Measurements from ENCODE around the gene CC2D1A.
"Not testable (repeated sequence)": the region's sequence is repeated elsewhere in the genome, so short reads cannot be mapped to it uniquely, and the experiment has no call there.

The CC2D1A gene

GRCh38 chr19:13968383-13968935 lies 62.5 kb downstream of the CC2D1A start:
- no peak overlapping the region for H3K9ac ChIP-seq (ENCODE audit: low read length)
- peaks cover 10% of the 10 kb centered on the region for H3K4me1 ChIP-seq (ENCODE audit: control insufficient read depth, insufficient read depth, low read depth, low read length)
- peaks cover 43 to 81% of the 10 kb centered on the region in 2 experiments for H3K36me3 ChIP-seq (ENCODE audit: control insufficient read depth in 1 of 2, insufficient read depth in 2 of 2, low read depth in 1 of 2, low read length in 2 of 2)
- no peak overlapping the region for H3K27ac ChIP-seq (ENCODE audit: low read length, poor library complexity, severe bottlenecking)
- no peak overlapping the region for H3K14ac ChIP-seq (ENCODE audit: low read length in 2 of 2)
- WGBS = 98% methylated on average over 22 of the region's 22 CpGs
- H3K4me3 ChIP-seq (ENCODE audit: insufficient read depth in 1 of 2, low read depth in 1 of 2, low read length in 2 of 2) = no peak overlapping the region
- no peaks in the 10 kb centered on the region for H3K9me3 ChIP-seq (ENCODE audit: control insufficient read depth, low read length)
- H2BK120ac ChIP-seq (ENCODE audit: low read depth, low read length) = no peak overlapping the region
- no peak overlapping the region for H2AK5ac ChIP-seq (ENCODE audit: low read length, severe bottlenecking)
- no peak overlapping the region for H3K23ac ChIP-seq (ENCODE audit: low read length in 2 of 2)
- no peak overlapping the region for H3K4ac ChIP-seq (ENCODE audit: low read depth in 1 of 2, low read length in 2 of 2)
- H3K79me1 ChIP-seq (replicated peaks; ENCODE audit: low read length, poor library complexity, severe bottlenecking) = peaks cover 1% of the 10 kb centered on the region
- no peak overlapping the region for H2BK15ac ChIP-seq (ENCODE audit: low read depth, poor library complexity, severe bottlenecking)
- H4K8ac ChIP-seq (ENCODE audit: low read length) = no peak overlapping the region
- no peak overlapping the region for H4K91ac ChIP-seq (ENCODE audit: low read length)
- no peaks in the 10 kb centered on the region for H3K27me3 ChIP-seq (ENCODE audit: control insufficient read depth in 1 of 2, insufficient read depth in 1 of 2, low read length in 2 of 2)
- DNase-seq = no peak
- H2BK12ac ChIP-seq (ENCODE audit: low read length in 2 of 2) = no peak overlapping the region
- H3K18ac ChIP-seq (ENCODE audit: low read depth in 1 of 2, low read length in 2 of 2) = no peak overlapping the region
- no peak overlapping the region for H2BK5ac ChIP-seq (ENCODE audit: low read depth, low read length, poor library complexity, severe bottlenecking)
- H3K4me2 ChIP-seq (ENCODE audit: low read length, poor library complexity, severe bottlenecking) = no peak overlapping the region
- H2AFZ ChIP-seq (ENCODE audit: low read depth, low read length) = no peak overlapping the region

GRCh38 chr19:13968999-13969398 lies 63.0 kb downstream of the CC2D1A start:
- Histone ChIP-seq H4K91ac (ENCODE audit: low read length) (no peak overlapping the region), H3K27me3 (ENCODE audit: control insufficient read depth in 1 of 2, insufficient read depth in 1 of 2, low read length in 2 of 2) (no peaks in the 10 kb centered on the region), H4K8ac (ENCODE audit: low read length) (no peak overlapping the region), H3K4me1 (ENCODE audit: control insufficient read depth, insufficient read depth, low read depth, low read length) (peaks cover 6% of the 10 kb centered on the region), H2BK120ac (ENCODE audit: low read depth, low read length) (no peak overlapping the region), H2AK5ac (ENCODE audit: low read length, severe bottlenecking) (no peak overlapping the region), H3K14ac (ENCODE audit: low read length in 2 of 2) (no peak overlapping the region), H2BK5ac (ENCODE audit: low read depth, low read length, poor library complexity, severe bottlenecking) (no peak overlapping the region), H3K79me1 (replicated peaks; ENCODE audit: low read length, poor library complexity, severe bottlenecking) (peaks cover 1% of the 10 kb centered on the region), H3K9ac (ENCODE audit: low read length) (no peak overlapping the region), H3K18ac (ENCODE audit: low read depth in 1 of 2, low read length in 2 of 2) (no peak overlapping the region), H3K36me3 (ENCODE audit: control insufficient read depth in 1 of 2, insufficient read depth in 2 of 2, low read depth in 1 of 2, low read length in 2 of 2) (peaks cover 45 to 77% of the 10 kb centered on the region in 2 experiments), H2BK12ac (ENCODE audit: low read length in 2 of 2) (no peak overlapping the region), H3K4me3 (ENCODE audit: insufficient read depth in 1 of 2, low read depth in 1 of 2, low read length in 2 of 2) (no peak overlapping the region), H3K27ac (ENCODE audit: low read length, poor library complexity, severe bottlenecking) (no peak overlapping the region), H3K4me2 (ENCODE audit: low read length, poor library complexity, severe bottlenecking) (no peak overlapping the region), H3K9me3 (ENCODE audit: control insufficient read depth, low read length) (no peaks in the 10 kb centered on the region), H3K4ac (ENCODE audit: low read depth in 1 of 2, low read length in 2 of 2) (no peak overlapping the region), H2BK15ac (ENCODE audit: low read depth, poor library complexity, severe bottlenecking) (no peak overlapping the region), H3K23ac (ENCODE audit: low read length in 2 of 2) (no peak overlapping the region), H2AFZ (ENCODE audit: low read depth, low read length) (no peak overlapping the region)
- no peak for DNase-seq
- 96% methylated on average over 18 of the region's 18 CpGs for WGBS

- H3K36me3 ChIP-seq (ENCODE audit: control insufficient read depth in 1 of 2, insufficient read depth in 2 of 2, low read depth in 1 of 2, low read length in 2 of 2) = peaks cover 48 to 82% of the 10 kb centered on the region in 2 experiments
- peaks cover 1% of the 10 kb centered on the region for H3K79me1 ChIP-seq (replicated peaks; ENCODE audit: low read length, poor library complexity, severe bottlenecking)
- no peak overlapping the region for H2BK15ac ChIP-seq (ENCODE audit: low read depth, poor library complexity, severe bottlenecking)
- H2AK5ac ChIP-seq (ENCODE audit: low read length, severe bottlenecking) = no peak overlapping the region
- H3K4me1 ChIP-seq (ENCODE audit: control insufficient read depth, insufficient read depth, low read depth, low read length) = peaks cover 4% of the 10 kb centered on the region
- H2BK120ac ChIP-seq (ENCODE audit: low read depth, low read length) = no peak overlapping the region
- no peak overlapping the region for H3K4me2 ChIP-seq (ENCODE audit: low read length, poor library complexity, severe bottlenecking)
- H3K27me3 ChIP-seq (ENCODE audit: control insufficient read depth in 1 of 2, insufficient read depth in 1 of 2, low read length in 2 of 2) = no peaks in the 10 kb centered on the region
- H3K4me3 ChIP-seq (ENCODE audit: insufficient read depth in 1 of 2, low read depth in 1 of 2, low read length in 2 of 2) = no peak overlapping the region
- no peak overlapping the region for H3K4ac ChIP-seq (ENCODE audit: low read depth in 1 of 2, low read length in 2 of 2)
- H3K23ac ChIP-seq (ENCODE audit: low read length in 2 of 2) = no peak overlapping the region
- no peak overlapping the region for H2BK5ac ChIP-seq (ENCODE audit: low read depth, low read length, poor library complexity, severe bottlenecking)
- 94% methylated on average over 18 of the region's 18 CpGs for WGBS
- H3K18ac ChIP-seq (ENCODE audit: low read depth in 1 of 2, low read length in 2 of 2) = no peak overlapping the region
- no peaks in the 10 kb centered on the region for H3K9me3 ChIP-seq (ENCODE audit: control insufficient read depth, low read length)
- no peak overlapping the region for H3K27ac ChIP-seq (ENCODE audit: low read length, poor library complexity, severe bottlenecking)
- H4K91ac ChIP-seq (ENCODE audit: low read length) = no peak overlapping the region
- no peak overlapping the region for H2BK12ac ChIP-seq (ENCODE audit: low read length in 2 of 2)
- H2AFZ ChIP-seq (ENCODE audit: low read depth, low read length) = no peak overlapping the region
- no peak overlapping the region for H3K14ac ChIP-seq (ENCODE audit: low read length in 2 of 2)
- H3K9ac ChIP-seq (ENCODE audit: low read length) = no peak overlapping the region
- H4K8ac ChIP-seq (ENCODE audit: low read length) = no peak overlapping the region
- DNase-seq = no peak
Observed at GRCh38 chr19:13969897-13970296, 63.9 kb downstream of the CC2D1A start.

- not testable (repeated sequence) for H3K9ac ChIP-seq (ENCODE audit: low read length); H3K23ac ChIP-seq (ENCODE audit: low read length in 2 of 2); H2BK120ac ChIP-seq (ENCODE audit: low read depth, low read length); H4K91ac ChIP-seq (ENCODE audit: low read length); H3K14ac ChIP-seq (ENCODE audit: low read length in 2 of 2); H3K4me2 ChIP-seq (ENCODE audit: low read length, poor library complexity, severe bottlenecking); H2BK12ac ChIP-seq (ENCODE audit: low read length in 2 of 2); H3K9me3 ChIP-seq (ENCODE audit: control insufficient read depth, low read length); H2BK15ac ChIP-seq (ENCODE audit: low read depth, poor library complexity, severe bottlenecking); H3K79me1 ChIP-seq (replicated peaks; ENCODE audit: low read length, poor library complexity, severe bottlenecking); H2BK5ac ChIP-seq (ENCODE audit: low read depth, low read length, poor library complexity, severe bottlenecking); DNase-seq; H3K27me3 ChIP-seq (ENCODE audit: control insufficient read depth in 1 of 2, insufficient read depth in 1 of 2, low read length in 2 of 2); H3K4me3 ChIP-seq (ENCODE audit: insufficient read depth in 1 of 2, low read depth in 1 of 2, low read length in 2 of 2); H3K27ac ChIP-seq (ENCODE audit: low read length, poor library complexity, severe bottlenecking); H3K18ac ChIP-seq (ENCODE audit: low read depth in 1 of 2, low read length in 2 of 2); H4K8ac ChIP-seq (ENCODE audit: low read length); H2AK5ac ChIP-seq (ENCODE audit: low read length, severe bottlenecking); H2AFZ ChIP-seq (ENCODE audit: low read depth, low read length); H3K4ac ChIP-seq (ENCODE audit: low read depth in 1 of 2, low read length in 2 of 2); H3K4me1 ChIP-seq (ENCODE audit: control insufficient read depth, insufficient read depth, low read depth, low read length)
- over 99% methylated on average over 12 of the region's 15 CpGs for WGBS
- peaks cover 42 to 79% of the 10 kb centered on the region in 2 experiments for H3K36me3 ChIP-seq (ENCODE audit: control insufficient read depth in 1 of 2, insufficient read depth in 2 of 2, low read depth in 1 of 2, low read length in 2 of 2)
Observed at GRCh38 chr19:13971868-13972267, 65.9 kb downstream of the CC2D1A start.

Data from mesenchymal stem cell (in vitro differentiated cells and primary cell).